H1 (cell line): ENCODE data around the gene OGG1. TPM values are rescaled to one million over a fixed set of nuclear protein-coding genes. Genes with fewer than 3 reads are reported as not detected.

Experiments used
- NRF1 ChIP-seq: IDR thresholded peaks from 2 replicates; pipeline ENCODE4 v1.6.1; 2011; ENCODE audit warnings: mild to moderate bottlenecking, low read depth, low read length, improper control_type of control experiment
- polyA plus RNA-seq, 7 experiments: library from polyadenylated mRNA; depleted of rRNA in 3 of 7; stranded (reverse) in 5 of 7; unstranded in 2 of 7; fragments of >200 nt in 5 of 7; fragments of 200-250 nt in 2 of 7; gene quantifications; 1 replicate in 5 of 7; 2 replicates in 1 of 7; 4 replicates in 1 of 7; pipeline versions ENCODE4 v1.2.1 to v1.2.3, GENCODE V29; 2011 to 2013; ENCODE audit warnings: missing spikeins in 2 of 7, mixed read lengths in 2 of 7
- total RNA-seq: library from RNA; stranded (reverse); fragmentation: NEBNext Ultra II Directional; extraction: Animal tissue kit (Norgen Biotek cat#: 25700); gene quantifications from 2 replicates; pipeline ENCODE4 v1.2.1, GENCODE V29; 2021

OGG1 gene
- total and polyA plus RNA-seq, 2 of the 8 experiments (the other 6 are each of a cell fraction or from before 2014, with no cell fraction given): 29.6 to 46.8 TPM

GRCh38 chr3:9795207-9795606 lies 45.5 kb downstream of the OGG1 start (continued):
- TF ChIP-seq NRF1: no peak
- TF ChIP-seq, all 59 proteins: peak for 0
